K562 (cell line): Measurements from ENCODE around the gene ZFYVE19. TPM values are rescaled to one million over a fixed set of nuclear protein-coding genes. Genes with fewer than 3 reads are reported as not detected.

Experiments
- ADNP ChIP-seq: fragments of 200-800 bp; sonication (Bioruptor generic); IDR thresholded peaks from 2 replicates; pipeline ENCODE4 v1.6.1; 2016; ENCODE audit warnings: missing genetic modification characterization, missing compliant biosample characterization
- BHLHE40 ChIP-seq: IDR thresholded peaks from 2 replicates; pipeline ENCODE4 v1.6.1; 2011; ENCODE audit warnings: low read length, improper control_type of control experiment
- CCNT2 ChIP-seq: IDR thresholded peaks from 2 replicates; pipeline ENCODE4 v1.6.1; 2011; ENCODE audit warnings: borderline replicate concordance, low read depth, mild to moderate bottlenecking, moderate library complexity, mixed read lengths, low read length; ENCODE audit not compliant: insufficient read length; ENCODE audit errors: extremely low read depth
- E4F1 ChIP-seq: fragments of 250-450 bp; sonication (Bioruptor Pico); IDR thresholded peaks from 2 replicates; pipeline ENCODE4 v1.5.0; 2021; ENCODE audit warnings: mild to moderate bottlenecking, borderline replicate concordance
- ETV1 ChIP-seq: fragments of 450-650 bp; conservative IDR thresholded peaks from 2 replicates; pipeline ENCODE4 v1.6.1; 2016; ENCODE audit warnings: missing genetic modification characterization, control low read depth, low read depth, missing compliant biosample characterization
- HES1 ChIP-seq: fragments of 450-650 bp; IDR thresholded peaks from 2 replicates; pipeline ENCODE4 v1.6.1; 2016; ENCODE audit warnings: low read depth, mild to moderate bottlenecking, moderate library complexity
- HEY1 ChIP-seq: fragments of 250-450 bp; sonication (Bioruptor Pico); IDR thresholded peaks from 2 replicates; pipeline ENCODE4 v1.5.0; 2020; ENCODE audit warnings: mild to moderate bottlenecking, moderate library complexity, borderline replicate concordance
- IFI16 ChIP-seq: fragments of 250-450 bp; sonication (Bioruptor Pico); IDR thresholded peaks from 2 replicates; pipeline ENCODE4 v2.1.2; 2022; ENCODE audit warnings: mild to moderate bottlenecking, inconsistent platforms
- MAFK ChIP-seq: IDR thresholded peaks from 2 replicates; pipeline ENCODE4 v1.6.1; 2011; ENCODE audit warnings: low read length, improper control_type of control experiment
- NBN ChIP-seq: fragments of 450-650 bp; IDR thresholded peaks from 2 replicates; pipeline ENCODE4 v1.6.1; 2016; ENCODE audit warnings: low read depth, mild to moderate bottlenecking
- STAT5A ChIP-seq: IDR thresholded peaks from 2 replicates; pipeline ENCODE4 v1.6.1; 2012; ENCODE audit warnings: low read length, inconsistent platforms, borderline replicate concordance
- XRCC4 ChIP-seq: IDR thresholded peaks from one replicate; pipeline ENCODE4 v1.6.1; 2011; ENCODE audit not compliant: insufficient read depth, insufficient read length; ENCODE audit errors: extremely low read depth
- ZNF57 ChIP-seq: fragments of 450-650 bp; formaldehyde crosslinking; IDR thresholded peaks from 2 replicates; pipeline ENCODE4 v1.4.0; 2020; ENCODE audit warnings: mild to moderate bottlenecking, moderate library complexity
- polyA plus RNA-seq, 8 experiments: library from polyadenylated mRNA; depleted of rRNA in 4 of 8; stranded (reverse) in 5 of 8; unstranded in 3 of 8; fragments of >200 nt; fragmentation: Nextera tagmentation in 2 of 8; fragmentation: Illumina TruSeq in 1 of 8; extraction: Ambion mirVana in 2 of 8; extraction: Trizol in 1 of 8; gene quantifications; 2 replicates each; pipeline versions ENCODE4 v1.2.1 to v1.2.3, GENCODE V29; 2011 to 2014; ENCODE audit warnings: inconsistent platforms in 1 of 8, missing spikeins in 1 of 8
- total RNA-seq, 7 experiments: library from RNA; depleted of rRNA in 6 of 7; stranded (reverse); fragments of >200 nt in 6 of 7; fragmentation: Illumina TruSeq in 2 of 7; extraction: Trizol in 2 of 7; gene quantifications; 2 replicates each; pipeline versions ENCODE4 v1.2.1 to v1.2.3, GENCODE V29; 2011 to 2021; ENCODE audit warnings: low replicate concordance in 1 of 7
- TF ChIP-seq, protein P1 (sequence below): fragments of 450-650 bp; IDR thresholded peaks from 2 replicates; pipeline ENCODE4 v1.6.1; 2016; ENCODE audit warnings: missing biosample characterization, missing genetic modification characterization
- TF ChIP-seq, protein P2 (sequence below): sonication (generic); formaldehyde crosslinking; IDR thresholded peaks from 2 replicates; pipeline ENCODE4 v1.9.0; 2022; ENCODE audit warnings: mild to moderate bottlenecking, missing genetic modification reagents
- TF ChIP-seq, protein P3 (sequence below), 2 experiments: fragments of 450-650 bp; IDR thresholded peaks; 2 replicates each; pipeline ENCODE4 v1.6.1; 2016
- TF ChIP-seq, protein P4 (sequence below): fragments of 450-650 bp; IDR thresholded peaks from 2 replicates; pipeline ENCODE4 v1.6.1; 2016; ENCODE audit warnings: borderline replicate concordance
- TF ChIP-seq, protein P5 (sequence below): sonication (generic); formaldehyde crosslinking; IDR thresholded peaks from 2 replicates; pipeline ENCODE4 v1.8.0; 2022; ENCODE audit warnings: missing genetic modification reagents, mild to moderate bottlenecking, borderline replicate concordance

The ZFYVE19 gene
- total and polyA plus RNA-seq, 9 of the 15 experiments (the other 6 are each of a cell fraction or from before 2014, with no cell fraction given) = 1.5 to 36.8 (median 19.9) TPM

DNA sequence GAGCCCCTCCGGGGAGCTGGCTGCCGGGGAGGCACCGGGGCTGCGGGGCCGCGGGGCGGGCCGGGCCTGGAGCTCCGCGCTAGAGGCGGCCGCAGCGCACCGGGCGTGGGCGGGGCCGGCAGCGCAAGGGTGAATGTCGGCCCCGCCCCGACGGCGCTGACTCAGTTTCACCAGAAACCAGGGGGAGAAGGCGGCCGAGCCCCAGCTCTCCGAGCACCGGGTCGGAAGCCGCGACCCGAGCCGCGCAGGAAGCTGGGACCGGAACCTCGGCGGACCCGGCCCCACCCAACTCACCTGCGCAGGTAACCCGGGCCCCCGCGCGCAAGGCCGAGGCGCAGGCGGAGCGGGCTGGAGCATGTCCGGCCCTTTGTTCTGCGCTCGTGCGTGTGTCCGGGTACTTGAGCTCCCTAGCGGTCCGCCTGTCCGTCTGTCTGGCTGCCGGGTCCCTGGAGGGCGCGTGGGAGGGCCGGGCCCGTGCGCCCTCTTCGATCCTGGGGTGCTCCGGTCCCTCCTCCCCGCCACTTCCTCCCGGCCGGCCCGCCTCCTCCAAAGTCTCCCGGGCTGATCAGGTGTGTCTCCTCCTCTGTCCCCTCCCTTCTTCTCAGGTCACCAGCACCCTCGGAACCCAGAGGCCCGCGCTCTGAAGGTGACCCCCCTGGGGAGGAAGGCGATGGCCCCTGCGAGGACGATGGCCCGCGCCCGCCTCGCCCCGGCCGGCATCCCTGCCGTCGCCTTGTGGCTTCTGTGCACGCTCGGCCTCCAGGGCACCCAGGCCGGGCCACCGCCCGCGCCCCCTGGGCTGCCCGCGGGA lies 37.2 kb downstream of the ZFYVE19 start, which contains the start of gene SPINT1 (continued):
- TF ChIP-seq, protein P1, sequence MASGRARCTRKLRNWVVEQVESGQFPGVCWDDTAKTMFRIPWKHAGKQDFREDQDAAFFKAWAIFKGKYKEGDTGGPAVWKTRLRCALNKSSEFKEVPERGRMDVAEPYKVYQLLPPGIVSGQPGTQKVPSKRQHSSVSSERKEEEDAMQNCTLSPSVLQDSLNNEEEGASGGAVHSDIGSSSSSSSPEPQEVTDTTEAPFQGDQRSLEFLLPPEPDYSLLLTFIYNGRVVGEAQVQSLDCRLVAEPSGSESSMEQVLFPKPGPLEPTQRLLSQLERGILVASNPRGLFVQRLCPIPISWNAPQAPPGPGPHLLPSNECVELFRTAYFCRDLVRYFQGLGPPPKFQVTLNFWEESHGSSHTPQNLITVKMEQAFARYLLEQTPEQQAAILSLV (tag) = no peak
- no peak for TF ChIP-seq ADNP
- TF ChIP-seq, protein P2, sequence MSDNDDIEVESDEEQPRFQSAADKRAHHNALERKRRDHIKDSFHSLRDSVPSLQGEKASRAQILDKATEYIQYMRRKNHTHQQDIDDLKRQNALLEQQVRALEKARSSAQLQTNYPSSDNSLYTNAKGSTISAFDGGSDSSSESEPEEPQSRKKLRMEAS = peak; percentile 43; the same call in 1 of the 2 replicates
- TF ChIP-seq NBN = no peak
- no peak for TF ChIP-seq ETV1
- TF ChIP-seq XRCC4 = no peak
- no peak for TF ChIP-seq BHLHE40
- TF ChIP-seq HES1 = no peak
- no peak for TF ChIP-seq ZNF57 (CRISPR knock-in tag)
- TF ChIP-seq E4F1 (CRISPR knock-in tag) = no peak
- TF ChIP-seq, protein P3, sequence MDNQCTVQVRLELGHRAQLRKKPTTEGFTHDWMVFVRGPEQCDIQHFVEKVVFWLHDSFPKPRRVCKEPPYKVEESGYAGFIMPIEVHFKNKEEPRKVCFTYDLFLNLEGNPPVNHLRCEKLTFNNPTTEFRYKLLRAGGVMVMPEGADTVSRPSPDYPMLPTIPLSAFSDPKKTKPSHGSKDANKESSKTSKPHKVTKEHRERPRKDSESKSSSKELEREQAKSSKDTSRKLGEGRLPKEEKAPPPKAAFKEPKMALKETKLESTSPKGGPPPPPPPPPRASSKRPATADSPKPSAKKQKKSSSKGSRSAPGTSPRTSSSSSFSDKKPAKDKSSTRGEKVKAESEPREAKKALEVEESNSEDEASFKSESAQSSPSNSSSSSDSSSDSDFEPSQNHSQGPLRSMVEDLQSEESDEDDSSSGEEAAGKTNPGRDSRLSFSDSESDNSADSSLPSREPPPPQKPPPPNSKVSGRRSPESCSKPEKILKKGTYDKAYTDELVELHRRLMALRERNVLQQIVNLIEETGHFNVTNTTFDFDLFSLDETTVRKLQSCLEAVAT (IDR thresholded peaks at IDR 0.05) = no peak
- no peak for TF ChIP-seq MAFK
- TF ChIP-seq CCNT2 = no peak
- TF ChIP-seq IFI16 (CRISPR knock-in tag) = no peak
- no peak for TF ChIP-seq HEY1 (CRISPR knock-in tag)
- TF ChIP-seq STAT5A = no peak
- TF ChIP-seq, protein P4, sequence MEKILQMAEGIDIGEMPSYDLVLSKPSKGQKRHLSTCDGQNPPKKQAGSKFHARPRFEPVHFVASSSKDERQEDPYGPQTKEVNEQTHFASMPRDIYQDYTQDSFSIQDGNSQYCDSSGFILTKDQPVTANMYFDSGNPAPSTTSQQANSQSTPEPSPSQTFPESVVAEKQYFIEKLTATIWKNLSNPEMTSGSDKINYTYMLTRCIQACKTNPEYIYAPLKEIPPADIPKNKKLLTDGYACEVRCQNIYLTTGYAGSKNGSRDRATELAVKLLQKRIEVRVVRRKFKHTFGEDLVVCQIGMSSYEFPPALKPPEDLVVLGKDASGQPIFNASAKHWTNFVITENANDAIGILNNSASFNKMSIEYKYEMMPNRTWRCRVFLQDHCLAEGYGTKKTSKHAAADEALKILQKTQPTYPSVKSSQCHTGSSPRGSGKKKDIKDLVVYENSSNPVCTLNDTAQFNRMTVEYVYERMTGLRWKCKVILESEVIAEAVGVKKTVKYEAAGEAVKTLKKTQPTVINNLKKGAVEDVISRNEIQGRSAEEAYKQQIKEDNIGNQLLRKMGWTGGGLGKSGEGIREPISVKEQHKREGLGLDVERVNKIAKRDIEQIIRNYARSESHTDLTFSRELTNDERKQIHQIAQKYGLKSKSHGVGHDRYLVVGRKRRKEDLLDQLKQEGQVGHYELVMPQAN = no peak
- TF ChIP-seq, protein P5, sequence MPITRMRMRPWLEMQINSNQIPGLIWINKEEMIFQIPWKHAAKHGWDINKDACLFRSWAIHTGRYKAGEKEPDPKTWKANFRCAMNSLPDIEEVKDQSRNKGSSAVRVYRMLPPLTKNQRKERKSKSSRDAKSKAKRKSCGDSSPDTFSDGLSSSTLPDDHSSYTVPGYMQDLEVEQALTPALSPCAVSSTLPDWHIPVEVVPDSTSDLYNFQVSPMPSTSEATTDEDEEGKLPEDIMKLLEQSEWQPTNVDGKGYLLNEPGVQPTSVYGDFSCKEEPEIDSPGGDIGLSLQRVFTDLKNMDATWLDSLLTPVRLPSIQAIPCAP (CRISPR knock-in tag) = no peak
